CD4-positive, alpha-beta T cell treated with Interleukin-15 for 4 hours (primary cell): ENCODE results near the gene DMBX1.

ENCODE experiments used
- DNase-seq: peaks from one replicate; pipeline ENCODE4 v3.0.0-alpha.2; 2020; ENCODE audit warnings: low spot score

DMBX1 gene

DNA sequence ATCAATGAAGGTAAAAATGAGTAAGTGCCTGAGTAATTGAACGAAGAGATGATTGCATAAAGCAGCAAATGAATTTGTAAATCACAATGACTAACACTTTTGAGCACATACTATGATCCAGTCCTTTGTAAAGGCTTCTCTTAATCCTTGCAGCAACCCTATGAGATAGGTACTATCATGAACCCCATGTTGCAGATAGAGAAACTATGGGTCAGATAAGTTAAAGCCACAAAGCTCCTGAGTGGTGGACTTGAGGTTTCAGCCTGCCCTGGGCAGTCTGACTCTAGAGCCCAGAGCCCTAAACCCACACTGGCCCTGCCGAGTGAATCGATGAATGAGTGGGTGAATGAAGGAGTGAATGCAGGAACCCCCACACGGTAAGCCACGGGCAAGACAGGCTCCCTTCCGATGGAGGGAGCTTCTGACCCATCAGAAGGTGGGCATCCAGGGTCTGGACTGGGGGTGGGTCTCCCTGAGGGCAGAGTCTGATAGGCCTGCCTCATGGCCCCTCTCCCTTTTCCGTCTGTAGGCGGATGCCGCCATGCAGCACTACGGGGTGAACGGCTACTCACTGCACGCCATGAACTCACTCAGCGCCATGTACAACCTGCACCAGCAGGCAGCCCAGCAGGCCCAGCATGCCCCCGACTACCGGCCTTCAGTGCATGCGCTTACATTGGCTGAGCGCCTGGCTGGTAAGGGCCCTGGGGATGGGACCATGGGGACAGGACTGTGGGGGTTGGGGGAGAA is 17.0 kb downstream of the DMBX1 start:
- no peak for DNase-seq

DNA sequence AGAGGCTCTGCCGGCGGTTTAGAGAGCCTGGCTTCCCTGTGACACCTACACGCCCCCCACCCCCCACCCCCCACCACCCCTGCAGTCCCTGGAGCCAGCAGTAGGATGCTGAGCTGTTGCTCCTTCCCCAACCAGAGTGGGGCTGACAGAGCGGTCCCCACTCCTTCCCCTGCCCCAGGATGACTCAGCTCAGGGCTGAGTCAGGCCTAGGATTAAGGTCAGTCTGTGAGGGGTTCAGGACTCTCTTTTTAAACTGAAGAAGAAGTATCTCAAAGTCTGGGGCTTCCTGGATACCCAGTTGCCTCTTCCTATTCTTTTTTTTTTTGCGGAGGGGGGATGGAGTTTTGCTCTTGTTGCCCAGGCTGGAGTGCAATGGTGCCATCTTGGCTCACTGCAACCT is 19.1 kb downstream of the DMBX1 start:
- DNase-seq = no peak

DNA sequence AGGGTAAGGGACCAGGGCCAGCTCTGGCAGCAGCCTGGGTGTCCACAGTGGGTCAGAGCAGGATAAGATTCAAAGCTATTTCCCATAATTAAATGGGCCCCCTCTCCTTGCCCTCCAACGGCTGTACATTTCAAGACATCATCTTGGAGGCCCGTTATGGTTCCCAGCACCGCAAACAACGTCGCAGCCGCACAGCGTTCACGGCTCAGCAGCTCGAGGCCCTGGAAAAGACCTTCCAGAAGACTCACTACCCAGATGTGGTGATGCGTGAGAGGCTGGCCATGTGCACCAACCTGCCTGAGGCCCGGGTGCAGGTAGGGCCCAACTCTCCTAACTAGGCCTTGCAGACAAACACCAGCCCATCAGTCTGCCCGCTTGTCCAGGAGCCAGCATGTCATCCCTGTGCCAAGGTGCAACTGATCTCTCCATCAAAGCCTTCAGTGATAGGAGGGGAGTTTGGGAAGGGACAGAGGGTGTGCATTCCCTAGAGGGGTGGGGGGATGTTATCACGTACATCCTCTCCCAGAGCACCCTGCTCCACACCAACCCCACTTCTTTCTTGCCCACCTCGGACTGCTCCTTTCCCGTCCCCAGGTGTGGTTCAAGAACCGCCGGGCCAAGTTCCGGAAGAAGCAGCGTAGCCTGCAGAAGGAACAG is 20.8 kb downstream of the DMBX1 start:
- DNase-seq = no peak

DNA sequence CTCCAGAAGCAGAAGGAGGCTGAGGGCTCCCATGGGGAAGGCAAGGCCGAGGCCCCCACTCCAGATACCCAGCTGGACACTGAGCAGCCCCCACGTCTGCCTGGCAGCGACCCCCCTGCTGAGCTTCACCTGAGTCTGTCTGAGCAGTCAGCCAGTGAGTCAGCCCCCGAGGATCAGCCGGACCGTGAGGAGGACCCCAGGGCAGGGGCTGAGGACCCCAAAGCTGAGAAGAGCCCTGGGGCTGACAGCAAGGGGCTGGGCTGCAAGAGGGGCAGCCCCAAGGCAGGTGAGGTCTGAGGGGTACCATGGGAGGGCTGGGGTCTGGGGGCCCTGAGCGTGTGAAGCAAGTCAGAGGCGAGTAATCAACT is 21.3 kb downstream of the DMBX1 start:
- no peak for DNase-seq

DNA sequence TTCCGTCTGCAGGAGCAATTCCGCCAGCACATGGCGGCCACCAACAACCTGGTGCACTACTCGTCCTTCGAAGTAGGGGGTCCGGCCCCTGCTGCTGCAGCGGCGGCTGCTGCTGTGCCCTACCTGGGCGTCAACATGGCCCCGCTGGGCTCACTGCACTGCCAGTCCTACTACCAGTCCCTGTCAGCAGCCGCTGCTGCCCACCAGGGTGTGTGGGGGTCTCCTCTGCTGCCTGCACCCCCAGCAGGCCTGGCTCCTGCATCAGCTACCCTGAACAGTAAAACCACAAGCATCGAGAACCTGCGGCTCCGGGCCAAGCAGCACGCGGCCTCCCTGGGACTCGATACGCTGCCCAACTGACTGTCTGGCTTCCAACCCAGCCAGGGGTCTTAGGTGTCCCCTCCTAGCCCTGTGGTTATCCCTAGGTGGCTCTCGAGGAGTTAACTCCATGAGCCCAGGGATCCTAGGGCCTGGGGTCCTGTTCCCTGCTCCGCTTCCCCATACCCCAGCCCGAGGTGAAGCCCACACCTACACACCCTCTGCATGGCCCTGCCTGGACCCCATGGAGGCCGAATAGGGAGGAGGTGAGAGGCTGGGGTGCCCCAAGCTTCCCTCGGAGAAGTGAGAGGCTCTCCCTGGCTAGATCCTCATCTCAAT is 22.6 kb downstream of the DMBX1 start:
- DNase-seq = no peak

DNA sequence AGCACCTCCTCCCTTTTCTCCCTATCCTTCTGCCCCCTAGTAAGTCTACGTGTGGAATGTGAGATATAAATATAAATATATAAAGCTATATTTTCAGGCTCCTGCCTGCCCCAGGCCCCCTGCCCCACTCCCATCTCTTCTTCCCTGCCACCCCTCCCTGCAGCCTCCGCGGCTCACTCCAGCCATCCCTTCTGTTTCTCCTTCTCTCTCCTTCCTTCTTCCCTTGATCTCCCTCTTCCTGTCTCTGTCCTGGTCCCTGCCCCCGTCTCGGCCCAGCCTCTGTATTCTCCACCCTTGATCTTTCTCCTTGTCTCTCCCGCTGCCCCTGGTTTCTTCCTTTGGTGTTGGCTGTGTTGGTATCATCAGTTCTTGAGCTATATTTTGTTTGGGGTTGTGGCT is 23.2 kb downstream of the DMBX1 start:
- no peak for DNase-seq

DNA sequence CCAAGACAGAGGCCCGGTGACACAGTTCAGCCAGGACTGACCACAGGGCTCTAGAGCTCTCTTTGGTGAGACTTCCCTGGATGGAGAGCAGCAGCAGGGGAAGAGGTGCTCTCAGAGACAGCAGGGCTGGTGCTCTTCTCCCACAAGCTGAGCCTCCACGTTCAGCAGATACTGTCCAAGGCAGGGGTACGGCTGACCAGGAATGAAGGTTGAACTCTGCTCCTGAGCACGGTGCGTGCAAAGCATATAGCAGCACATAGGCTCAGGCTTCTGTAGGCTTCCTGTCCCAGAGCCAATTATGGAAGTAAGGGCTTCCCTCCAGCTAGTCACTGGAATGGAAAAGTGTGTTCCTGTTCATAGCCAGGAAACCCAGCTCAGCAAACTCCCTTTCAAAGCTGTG is 23.9 kb downstream of the DMBX1 start:
- no peak for DNase-seq

DNA sequence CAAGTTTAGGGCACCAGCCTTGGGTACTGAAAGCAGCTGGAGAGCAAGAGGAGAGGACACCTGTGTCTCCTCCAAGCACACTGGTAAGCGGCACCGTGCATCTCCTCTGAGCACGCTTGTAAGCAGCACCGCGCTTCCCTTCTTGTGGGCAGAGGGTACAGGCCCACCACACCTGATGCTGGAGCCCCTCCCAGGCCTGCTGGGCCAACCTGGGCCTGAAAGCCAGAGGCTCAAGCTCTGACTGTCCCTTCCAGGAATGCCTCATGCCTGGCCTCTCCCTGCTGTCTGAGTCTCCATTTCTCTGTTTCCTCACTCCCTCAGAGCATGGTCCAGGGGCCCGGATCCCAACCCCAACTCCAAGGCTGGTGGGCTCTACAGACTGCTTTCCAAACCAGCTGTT is 25.9 kb downstream of the DMBX1 start:
- DNase-seq = no peak

DNA sequence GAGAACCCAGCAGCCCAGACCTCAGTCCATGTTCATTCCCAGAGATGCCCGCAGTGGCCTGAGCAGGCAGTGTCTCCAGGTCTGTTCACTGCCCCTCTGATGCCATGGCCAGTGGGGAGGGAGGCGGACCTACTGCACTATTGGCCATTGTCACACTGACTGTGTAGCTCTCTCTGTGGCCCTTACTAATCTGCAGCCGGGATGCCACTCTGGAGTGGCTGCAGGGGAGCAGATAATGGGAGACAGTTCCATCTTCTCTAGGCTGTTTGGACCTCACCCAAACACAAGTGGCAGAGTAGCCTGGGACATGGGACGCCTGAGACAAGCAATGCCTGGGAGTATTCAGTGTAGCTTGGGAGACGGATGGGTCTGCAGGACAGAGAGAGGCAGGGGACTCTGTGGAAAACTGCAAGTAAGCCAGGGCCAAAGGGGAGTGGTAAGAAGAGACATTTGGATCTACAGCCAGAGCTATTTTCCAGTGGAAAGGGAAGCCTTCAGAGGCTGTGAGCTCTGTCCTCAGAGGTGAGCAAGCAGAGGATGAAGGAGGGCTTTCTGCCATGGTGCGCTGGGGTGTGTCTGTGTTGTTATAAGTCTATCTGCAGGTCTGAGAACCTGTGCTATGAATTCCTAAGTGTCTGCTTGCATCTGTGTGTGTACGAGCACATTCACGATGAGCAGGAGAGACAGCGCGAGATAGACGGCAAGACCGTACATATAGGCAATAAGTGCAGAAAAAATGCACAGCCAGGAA is 26.7 kb downstream of the DMBX1 start:
- no peak for DNase-seq

DNA sequence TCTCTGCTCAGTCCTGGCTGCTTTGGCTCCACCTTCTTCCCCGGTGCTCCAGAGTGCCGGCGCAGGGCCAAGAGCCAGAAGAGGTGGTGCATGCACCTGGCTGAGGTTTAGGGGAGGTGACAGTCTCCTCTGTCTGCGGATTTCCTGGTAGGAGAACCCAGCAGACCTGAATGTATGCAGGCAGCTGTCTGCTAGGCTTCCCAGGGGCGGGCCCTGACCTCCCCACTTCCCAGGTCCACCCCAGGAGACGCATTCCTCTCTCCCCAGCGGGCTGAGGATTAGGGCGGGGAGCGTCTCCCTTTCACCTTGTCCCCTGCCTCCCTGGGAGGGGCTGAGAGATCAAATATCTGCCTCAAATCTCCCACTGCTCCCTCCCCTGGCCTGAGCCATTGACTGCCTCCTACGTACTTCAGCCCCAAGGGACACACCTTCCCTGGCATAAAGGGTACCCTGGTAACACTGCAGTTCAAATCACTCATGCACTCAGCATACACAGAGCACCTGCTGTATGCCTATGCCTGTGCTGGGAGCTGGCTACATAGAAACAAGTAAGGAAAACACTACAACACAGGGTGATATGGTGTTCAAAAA is 27.5 kb downstream of the DMBX1 start:
- DNase-seq = no peak

DNA sequence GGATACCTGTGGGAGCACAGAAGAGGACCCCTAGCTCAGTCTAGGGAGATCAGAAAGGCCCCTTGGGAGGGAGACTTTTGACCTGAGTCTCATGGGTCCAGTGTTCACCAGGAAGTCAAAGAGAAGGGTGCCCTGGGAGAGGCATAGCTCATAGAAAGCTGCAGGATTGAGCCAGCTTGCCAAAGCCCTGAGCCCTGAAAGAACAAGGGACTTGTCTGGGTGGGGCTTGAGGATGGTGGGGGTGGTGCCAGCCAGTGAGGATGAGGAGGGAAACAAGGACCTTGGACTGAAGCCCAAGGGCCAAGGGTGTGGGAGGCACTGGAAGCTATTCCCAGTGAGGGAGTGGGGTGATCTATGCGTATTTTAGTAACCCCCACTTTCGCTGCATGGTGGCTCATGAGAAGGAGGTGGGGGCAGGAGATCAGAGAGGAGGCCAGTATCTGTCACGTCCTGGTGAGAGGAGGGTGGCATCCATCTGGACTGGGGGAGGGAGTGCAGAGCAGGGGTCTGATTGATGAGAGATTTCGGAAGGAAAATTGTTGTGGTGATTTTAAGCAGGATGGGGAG is 28.4 kb downstream of the DMBX1 start:
- DNase-seq = no peak

DNA sequence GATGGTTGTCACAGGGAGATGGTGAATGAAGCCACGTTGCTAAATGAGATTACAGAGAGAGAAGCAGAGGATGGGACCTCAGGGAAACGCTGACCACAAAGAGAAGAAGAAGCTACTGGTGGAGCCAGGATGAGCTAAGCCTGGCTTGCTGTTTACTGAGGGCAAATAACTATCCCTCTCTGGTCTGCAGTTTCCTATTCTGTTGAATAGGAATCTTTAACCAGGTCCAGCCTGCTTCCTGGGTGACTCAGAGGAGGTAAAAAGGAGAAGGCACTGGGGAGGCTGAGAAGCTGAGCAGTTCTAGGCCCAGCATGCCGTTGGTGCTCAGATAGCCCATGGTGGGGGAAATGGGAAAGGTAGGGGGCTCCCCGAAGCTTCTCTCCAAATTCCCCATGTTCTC is 29.6 kb downstream of the DMBX1 start:
- DNase-seq = no peak

DNA sequence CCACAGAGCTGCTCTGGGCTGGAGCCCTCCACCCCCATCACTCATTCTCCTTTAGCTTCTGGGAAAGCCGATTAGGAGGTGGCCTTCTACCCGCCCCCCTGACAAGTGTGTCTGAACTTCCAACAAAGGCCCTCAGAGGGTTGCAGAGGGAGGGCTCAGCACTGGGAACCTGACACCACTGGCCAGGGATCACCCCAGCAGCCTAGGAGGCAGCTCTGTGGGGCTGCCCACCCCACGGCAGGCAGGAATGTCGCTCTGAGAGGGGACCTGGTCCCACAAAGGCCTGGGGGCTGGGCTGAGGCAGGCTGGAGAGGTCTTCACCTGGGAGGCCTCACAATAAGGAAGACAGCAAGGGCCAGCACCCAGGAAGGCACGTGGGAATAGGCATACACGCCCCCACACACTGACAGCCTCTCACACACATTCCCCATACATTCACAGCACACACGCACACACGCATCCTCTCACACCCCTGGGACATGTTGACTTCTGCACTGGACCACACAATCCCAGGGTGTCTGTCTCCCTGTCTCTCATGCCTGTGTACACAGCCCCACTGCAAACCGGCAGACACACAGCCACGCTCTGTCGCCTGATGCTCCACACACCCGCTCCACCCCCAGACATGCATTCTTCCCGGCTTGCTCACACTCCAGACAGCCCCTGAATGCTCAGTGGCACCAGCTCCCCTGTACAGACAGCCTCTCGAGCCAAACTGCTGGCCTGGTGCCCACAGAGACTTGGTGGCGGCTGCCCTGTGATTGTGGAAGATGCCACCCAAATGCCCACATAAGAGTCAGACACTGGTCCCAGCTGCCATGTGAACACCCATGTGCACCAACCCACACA is 30.7 kb downstream of the DMBX1 start:
- no peak for DNase-seq

DNA sequence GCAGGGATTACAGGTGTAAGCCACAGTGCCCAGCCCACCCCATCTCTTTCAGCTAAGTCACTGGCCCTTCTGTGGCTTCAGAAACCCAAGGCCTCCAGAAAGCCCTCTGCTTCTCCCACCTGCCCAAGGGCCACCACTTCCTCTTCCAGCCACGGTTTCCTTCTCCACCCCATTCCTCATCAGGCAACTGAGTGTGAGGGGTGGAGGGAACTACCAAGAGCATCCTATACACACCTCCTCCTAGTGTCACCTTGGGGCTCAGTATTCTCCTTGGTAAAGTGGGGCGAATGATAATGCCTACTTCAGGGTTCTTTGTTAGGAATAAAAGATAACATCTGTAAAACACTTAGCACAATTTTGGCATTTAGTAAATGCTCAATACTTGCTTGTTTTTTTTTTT is 31.8 kb downstream of the DMBX1 start:
- no peak for DNase-seq

DNA sequence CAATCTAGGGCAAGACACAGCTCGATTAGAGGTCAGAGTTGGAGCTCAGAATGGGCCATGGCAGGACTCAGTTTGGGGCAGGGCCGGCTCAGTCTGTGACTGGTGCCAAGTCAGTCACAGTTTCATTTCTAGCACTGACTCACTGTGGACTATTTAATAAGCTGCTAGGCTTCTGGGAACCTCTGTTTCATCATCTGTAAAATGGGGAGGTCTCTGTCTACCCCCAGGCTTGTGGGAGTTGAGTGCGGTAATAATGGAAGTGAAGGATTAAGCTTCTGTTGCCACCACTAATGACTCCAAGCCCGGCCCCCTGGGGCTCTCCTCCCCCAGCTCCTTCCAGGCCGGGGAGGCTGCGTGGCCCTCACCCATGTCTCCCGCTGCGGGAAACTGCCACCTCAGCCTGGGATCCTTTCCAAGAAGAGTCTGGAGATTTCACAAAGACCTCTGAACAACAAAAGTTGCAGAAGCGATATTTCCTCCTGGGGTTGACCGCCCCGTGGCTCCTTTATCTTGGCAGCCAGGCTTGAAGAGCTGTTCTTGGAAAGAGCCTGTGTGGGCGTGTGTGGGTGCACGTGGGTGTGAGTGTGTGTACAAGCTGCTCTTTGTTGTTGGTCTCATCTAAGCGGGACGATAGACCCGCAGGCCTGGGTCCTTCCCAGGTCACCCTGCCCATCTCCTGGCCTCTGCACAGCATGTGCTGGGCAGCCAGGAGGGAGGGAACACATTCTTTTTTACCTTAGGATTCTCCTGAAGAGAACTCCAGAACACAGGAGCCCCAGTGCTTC is 32.7 kb downstream of the DMBX1 start:
- DNase-seq = no peak

DNA sequence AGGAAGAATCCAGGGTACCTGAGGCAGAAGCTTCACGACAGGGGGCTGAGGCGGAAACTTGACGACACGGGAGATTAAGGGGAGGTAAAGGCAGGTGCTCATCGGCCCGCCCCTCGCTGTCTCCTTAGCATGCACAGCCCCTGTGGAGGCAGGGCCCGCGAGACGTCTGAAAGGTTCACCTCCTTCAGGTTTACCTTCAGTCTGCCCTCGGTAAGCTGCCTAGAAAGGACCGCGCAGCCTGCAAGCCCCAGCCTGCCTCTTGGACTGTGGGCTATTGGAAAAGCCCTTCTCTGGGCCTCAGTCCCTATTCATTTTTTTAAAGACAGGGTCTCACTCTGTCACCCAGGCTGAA is 33.3 kb downstream of the DMBX1 start:
- DNase-seq = no peak

DNA sequence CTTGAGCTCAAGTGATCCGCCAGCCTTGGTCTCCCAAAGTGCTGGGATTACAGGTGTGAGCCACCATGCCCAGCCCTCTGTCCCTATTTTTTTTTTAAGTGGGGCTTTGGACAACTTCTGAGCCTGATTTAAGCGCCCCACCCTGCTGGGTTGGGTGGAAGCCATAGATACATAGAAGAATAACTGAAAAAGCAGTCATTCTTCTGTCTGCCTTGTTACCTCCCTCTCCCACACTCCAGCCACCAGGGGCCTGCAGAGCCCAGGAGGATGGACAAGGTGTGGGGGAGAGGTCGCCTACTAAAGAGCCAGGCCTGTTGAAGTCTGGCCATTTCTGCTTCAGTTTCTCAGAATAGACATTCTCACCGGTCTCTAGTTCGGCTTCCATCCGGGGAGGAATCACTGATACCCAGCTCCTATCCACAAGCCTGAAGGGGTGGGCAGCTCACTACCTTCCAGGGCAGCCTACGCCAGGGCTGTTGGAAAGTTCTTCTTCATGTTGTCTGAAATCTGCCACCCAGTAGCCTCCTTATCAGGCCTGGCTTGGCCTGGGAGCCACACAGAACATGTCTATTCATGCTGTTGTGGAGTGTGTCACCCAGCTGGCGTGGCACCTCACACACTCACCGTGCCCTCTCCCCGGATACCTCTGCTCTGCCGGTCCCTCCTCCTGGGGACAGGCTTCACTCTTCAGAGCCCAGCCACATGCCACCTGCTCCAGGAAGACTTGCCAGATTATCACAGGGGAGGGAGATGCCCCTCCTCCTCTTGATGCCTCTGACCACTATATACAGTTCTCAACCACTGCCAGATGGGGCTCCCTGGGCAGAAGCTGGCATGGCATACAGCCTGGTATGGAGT is 34.1 kb downstream of the DMBX1 start:
- DNase-seq = no peak

DNA sequence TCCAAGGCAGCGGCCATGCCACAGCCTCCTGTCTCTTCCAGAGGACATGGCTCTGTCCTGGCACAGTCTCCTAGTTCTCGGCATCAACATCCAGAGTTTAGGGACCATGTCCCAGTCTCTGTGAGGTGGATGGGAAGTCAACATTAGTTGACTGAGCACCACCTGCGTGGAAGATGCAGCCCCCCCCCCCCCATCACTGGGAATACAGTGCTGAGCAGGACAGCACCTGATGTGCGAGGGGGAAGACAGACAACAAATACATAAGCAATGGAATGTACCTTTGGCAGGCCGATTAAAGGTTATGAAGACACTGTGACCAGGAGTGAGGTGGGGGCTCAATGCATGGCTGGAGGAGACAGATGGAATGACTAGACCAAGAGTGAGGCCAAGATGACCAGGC is 35.2 kb downstream of the DMBX1 start:
- DNase-seq = no peak

DNA sequence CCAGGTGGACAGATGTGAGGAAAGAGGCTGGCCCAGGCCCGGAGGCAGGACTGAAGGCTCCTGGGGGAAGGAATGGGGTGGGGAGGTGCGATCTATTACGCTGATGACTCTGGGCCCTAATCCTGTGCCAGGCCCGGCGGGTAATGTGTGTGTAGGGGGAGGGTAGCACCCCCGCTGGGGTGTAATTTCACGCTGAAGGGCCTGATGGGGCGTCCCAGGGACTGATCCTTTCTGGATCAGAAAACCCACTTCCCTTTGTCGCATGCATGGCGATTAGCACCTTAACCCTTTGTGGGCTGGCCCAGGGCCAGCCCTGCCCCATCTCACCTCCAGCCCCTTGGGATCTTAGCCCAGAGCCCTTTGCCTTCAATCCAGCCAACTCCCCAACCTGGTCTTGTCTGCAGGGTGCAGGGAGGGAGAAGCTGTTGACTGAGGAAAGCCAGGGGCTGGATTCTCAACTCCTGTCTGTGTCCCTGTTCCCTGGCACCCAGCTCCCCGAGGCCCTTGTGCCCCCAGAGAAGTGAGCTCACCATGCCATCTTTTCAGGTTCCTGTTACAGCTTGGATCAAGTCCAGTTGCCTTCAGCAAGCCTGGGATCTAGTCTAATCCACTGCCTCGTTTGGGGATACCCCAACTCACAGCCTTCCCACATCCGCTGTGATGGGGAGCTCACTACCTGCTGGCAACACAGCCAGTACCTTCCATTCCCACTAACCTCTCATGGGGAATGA is 35.8 kb downstream of the DMBX1 start:
- no peak for DNase-seq
